Immature natural killer cell (primary cell): ENCODE data around the gene MUC5B. TPM values are rescaled to one million over a fixed set of nuclear protein-coding genes. Genes with fewer than 3 reads are reported as not detected.

Experiments used
- DNase-seq, 3 donors: peaks; one replicate each; pipeline ENCODE4 v3.0.0; 2022; ENCODE audit warnings: mixed read lengths in 1 of 3
- H3K27ac Mint-ChIP-seq, 6 donors: one replicate each; pipeline ENCODE4 v1.8.0; 2020; ENCODE audit warnings: mixed read lengths in 6 of 6, mild to moderate bottlenecking in 5 of 6, inconsistent platforms in 4 of 6, moderate library complexity in 3 of 6
- H3K27me3 Mint-ChIP-seq, 3 donors: one replicate each; pipeline ENCODE4 v1.8.0; 2020 to 2021; ENCODE audit warnings: low read depth in 3 of 3, mild to moderate bottlenecking in 3 of 3, mixed read lengths in 3 of 3, moderate library complexity in 3 of 3, inconsistent platforms in 1 of 3
- H3K36me3 Mint-ChIP-seq, 3 donors: one replicate each; pipeline ENCODE4 v1.8.0; 2020; ENCODE audit warnings: mixed read lengths in 3 of 3, inconsistent platforms in 2 of 3, mild to moderate bottlenecking in 2 of 3
- H3K4me1 Mint-ChIP-seq, 2 donors: one replicate each; pipeline ENCODE4 v1.8.0; 2020; ENCODE audit warnings: inconsistent platforms in 2 of 2, mild to moderate bottlenecking in 2 of 2, mixed read lengths in 2 of 2, moderate library complexity in 1 of 2
- H3K4me3 Mint-ChIP-seq, 5 donors: one replicate each; pipeline ENCODE4 v1.8.0; 2020; ENCODE audit warnings: mild to moderate bottlenecking in 5 of 5, mixed read lengths in 5 of 5, inconsistent platforms in 3 of 5, moderate library complexity in 3 of 5
- H3K9me3 Mint-ChIP-seq, 6 donors: one replicate each; pipeline ENCODE4 v1.8.0; 2020; ENCODE audit warnings: mild to moderate bottlenecking in 6 of 6, mixed read lengths in 6 of 6, inconsistent platforms in 4 of 6, moderate library complexity in 3 of 6
- polyA plus RNA-seq, 3 donors: library from polyadenylated mRNA; unstranded; fragments of 300-500 nt; fragmentation: Illumina TruSeq; gene quantifications; one replicate each; pipeline ENCODE4 v1.2.3, GENCODE V29; 2021

Gene MUC5B
- polyA plus RNA-seq, 3 donors from 2014 or later, result not detected

GRCh38 chr11:1195682-1196515, 27.0 kb upstream of the MUC5B start:
- Mint-ChIP-seq H3K9me3 (no peaks in the 10 kb centered on the region), H3K36me3 (no peaks in the 10 kb centered on the region), H3K27ac (no peak overlapping the region), H3K4me3 (no peak overlapping the region), H3K4me1 (no peaks in the 10 kb centered on the region), H3K27me3 (peaks cover 0 to 2% (median 2%) of the 10 kb centered on the region in 3 donors)
- no peak for DNase-seq

GRCh38 chr11:1196516-1197391, 26.1 kb upstream of the MUC5B start:
- H3K36me3 Mint-ChIP-seq, result no peaks in the 10 kb centered on the region
- H3K9me3 Mint-ChIP-seq, result no peaks in the 10 kb centered on the region

GRCh38 chr11:1197431-1197885, 25.4 kb upstream of the MUC5B start:
- peaks cover 0 to 2% (median 0%) of the 10 kb centered on the region in 3 donors for H3K27me3 Mint-ChIP-seq
- no peak for DNase-seq
- H3K4me1 Mint-ChIP-seq, result no peaks in the 10 kb centered on the region
- H3K4me3 Mint-ChIP-seq, result no peak overlapping the region
- H3K27ac Mint-ChIP-seq, result no peak overlapping the region
- H3K36me3 Mint-ChIP-seq, result no peaks in the 10 kb centered on the region
- H3K9me3 Mint-ChIP-seq, result no peaks in the 10 kb centered on the region

More at GRCh38 chr11:1196516-1197391, 26.1 kb upstream of the MUC5B start:
- H3K4me1 Mint-ChIP-seq, result no peaks in the 10 kb centered on the region
- no peak overlapping the region for H3K27ac Mint-ChIP-seq
- H3K4me3 Mint-ChIP-seq, result no peak overlapping the region
- peaks cover 0 to 2% (median 2%) of the 10 kb centered on the region in 3 donors for H3K27me3 Mint-ChIP-seq
- no peak for DNase-seq

GRCh38 chr11:1197886-1198560, 24.8 kb upstream of the MUC5B start:
- H3K36me3 Mint-ChIP-seq, result no peaks in the 10 kb centered on the region
- no peak overlapping the region for H3K27ac Mint-ChIP-seq
- H3K9me3 Mint-ChIP-seq, result no peaks in the 10 kb centered on the region
- no peak for DNase-seq
- H3K4me3 Mint-ChIP-seq, result no peak overlapping the region
- no peaks in the 10 kb centered on the region for H3K4me1 Mint-ChIP-seq
- peaks cover 0 to 2% (median 0%) of the 10 kb centered on the region in 3 donors for H3K27me3 Mint-ChIP-seq

GRCh38 chr11:1198561-1199240, 24.2 kb upstream of the MUC5B start:
- Mint-ChIP-seq H3K9me3 (no peaks in the 10 kb centered on the region), H3K4me1 (no peaks in the 10 kb centered on the region), H3K4me3 (no peak overlapping the region), H3K36me3 (no peaks in the 10 kb centered on the region), H3K27me3 (peaks cover 0 to 2% (median 0%) of the 10 kb centered on the region in 3 donors), H3K27ac (no peak overlapping the region)
- DNase-seq, result no peak

GRCh38 chr11:1199241-1199750, 23.6 kb upstream of the MUC5B start:
- H3K4me3 Mint-ChIP-seq, result no peak overlapping the region
- no peak for DNase-seq

GRCh38 chr11:1199751-1200610, 22.9 kb upstream of the MUC5B start:
- H3K36me3 Mint-ChIP-seq, result no peaks in the 10 kb centered on the region
- no peak for DNase-seq
- no peaks in the 10 kb centered on the region for H3K4me1 Mint-ChIP-seq
- no peak overlapping the region for H3K27ac Mint-ChIP-seq
- H3K27me3 Mint-ChIP-seq, result no peaks in the 10 kb centered on the region
- no peaks in the 10 kb centered on the region for H3K9me3 Mint-ChIP-seq
- no peak overlapping the region for H3K4me3 Mint-ChIP-seq

More at GRCh38 chr11:1199241-1199750, 23.6 kb upstream of the MUC5B start:
- no peaks in the 10 kb centered on the region for H3K4me1 Mint-ChIP-seq
- H3K27ac Mint-ChIP-seq, result no peak overlapping the region
- no peaks in the 10 kb centered on the region for H3K36me3 Mint-ChIP-seq
- peaks cover 0 to 1% (median 0%) of the 10 kb centered on the region in 3 donors for H3K27me3 Mint-ChIP-seq
- H3K9me3 Mint-ChIP-seq, result no peaks in the 10 kb centered on the region

GRCh38 chr11:1200611-1201191, 22.2 kb upstream of the MUC5B start:
- Mint-ChIP-seq H3K27ac (no peak overlapping the region), H3K36me3 (no peaks in the 10 kb centered on the region), H3K9me3 (no peaks in the 10 kb centered on the region), H3K4me1 (no peaks in the 10 kb centered on the region), H3K27me3 (no peaks in the 10 kb centered on the region), H3K4me3 (no peak overlapping the region)
- no peak for DNase-seq

- H3K9me3 Mint-ChIP-seq, result no peaks in the 10 kb centered on the region
Observed at GRCh38 chr11:1201395-1202153, 21.3 kb upstream of the MUC5B start.

GRCh38 chr11:1202154-1202775, 20.6 kb upstream of the MUC5B start:
- DNase-seq, result no peak
- no peaks in the 10 kb centered on the region for H3K9me3 Mint-ChIP-seq
- H3K36me3 Mint-ChIP-seq, result no peaks in the 10 kb centered on the region
- no peak overlapping the region for H3K4me3 Mint-ChIP-seq
- no peaks in the 10 kb centered on the region for H3K4me1 Mint-ChIP-seq
- no peak overlapping the region for H3K27ac Mint-ChIP-seq
- H3K27me3 Mint-ChIP-seq, result no peaks in the 10 kb centered on the region

More at GRCh38 chr11:1201395-1202153, 21.3 kb upstream of the MUC5B start:
- no peaks in the 10 kb centered on the region for H3K27me3 Mint-ChIP-seq
- H3K27ac Mint-ChIP-seq, result no peak overlapping the region
- no peaks in the 10 kb centered on the region for H3K4me1 Mint-ChIP-seq
- no peak for DNase-seq
- no peak overlapping the region for H3K4me3 Mint-ChIP-seq
- no peaks in the 10 kb centered on the region for H3K36me3 Mint-ChIP-seq

GRCh38 chr11:1202776-1203504, 19.9 kb upstream of the MUC5B start:
- Mint-ChIP-seq H3K4me1 (no peaks in the 10 kb centered on the region), H3K27me3 (no peaks in the 10 kb centered on the region), H3K9me3 (no peaks in the 10 kb centered on the region), H3K27ac (no peak overlapping the region), H3K4me3 (no peak overlapping the region), H3K36me3 (no peaks in the 10 kb centered on the region)
- peak; percentile 40 to 57 (median 54) for DNase-seq
